ENCODE data around the gene RAB19. TPM values are rescaled to one million over a fixed set of nuclear protein-coding genes. Genes with fewer than 3 reads are reported as not detected.

The RAB19 gene
- total and polyA plus RNA-seq, 2 of the 8 experiments (the other 6 are each of a cell fraction or from before 2014, with no cell fraction given), result 9.8 to 11.0 TPM

- no peak overlapping the region for H2BK15ac ChIP-seq (ENCODE audit: low read length)
- no peak overlapping the region for H2BK20ac ChIP-seq (ENCODE audit: low read length)
- H2AK5ac ChIP-seq (ENCODE audit: low read depth, low read length), result no peak overlapping the region
- H4K5ac ChIP-seq (ENCODE audit: insufficient read length, low read depth, low read length), result no peak overlapping the region
- ChIA-PET POLR2A (ENCODE audit: partially characterized antibody) (no interaction called here), CTCF (ENCODE audit: partially characterized antibody) (interaction anchor here (1.0 to 3.8 kb wide), 3 partner anchors 9 to 67 kb away, joined by 3 to 18 read pairs (median 5); no protein-coding TSS in a partner anchor)
- H3K79me1 ChIP-seq (ENCODE audit: low read depth, low read length), result no peaks in the 10 kb centered on the region
- H2BK5ac ChIP-seq (ENCODE audit: low read depth, low read length), result no peak overlapping the region
- no peak overlapping the region for H2BK120ac ChIP-seq (replicated peaks; ENCODE audit: low read depth, low read length)
- H3K23me2 ChIP-seq (ENCODE audit: low read depth, low read length), result 0 out of 2 replicates have a peak, but pooled peaks cover 1% of the 10 kb centered on the region
- no peak overlapping the region for H3K4me3 ChIP-seq (ENCODE audit: extremely low read depth in 1 of 4, insufficient read depth in 2 of 4, low read depth in 3 of 4, low read length in 4 of 4)
- FAIRE-seq (no peak), DNase-seq (ENCODE audit: low read depth in 1 of 2, low spot score in 2 of 2) (no peak)
- H2AFZ ChIP-seq (ENCODE audit: low read length), result no peak overlapping the region
- H3K23ac ChIP-seq (ENCODE audit: insufficient read length), result no peak overlapping the region
- no peak overlapping the region for H3K14ac ChIP-seq (ENCODE audit: insufficient read length)
- H3K4me2 ChIP-seq (ENCODE audit: insufficient read depth in 1 of 2, low read depth in 2 of 2, low read length in 2 of 2), result no peak overlapping the region
- H3K27me3 ChIP-seq (replicated peaks in 1 of 4; ENCODE audit: control insufficient read depth in 3 of 4, extremely low read depth in 1 of 4, insufficient read depth in 3 of 4, low read length in 3 of 4), result no peaks in the 10 kb centered on the region
- H3K36me3 ChIP-seq (ENCODE audit: control insufficient read depth in 2 of 4, insufficient read depth in 4 of 4, low read length in 3 of 4), result peaks cover 0 to 3% (median 0%) of the 10 kb centered on the region in 4 experiments; a peak in 2 of 8 replicates
- H3K9ac ChIP-seq (replicated peaks in 1 of 4; ENCODE audit: extremely low read depth in 1 of 4, low read depth in 3 of 4, low read length in 3 of 4), result no peak overlapping the region
- TF ChIP-seq ATF3 (IDR thresholded peaks at IDR 0.05; ENCODE audit: insufficient read depth, low read depth, low read length), result no peak
- TF ChIP-seq CTCF (IDR thresholded peaks at IDR 0.05; ENCODE audit: control extremely low read depth in 1 of 3, insufficient read depth in 1 of 3, low read depth in 1 of 3, low read length in 3 of 3), result no peak
- no peak for TF ChIP-seq TBP (IDR thresholded peaks at IDR 0.05; ENCODE audit: low read depth, low read length)
- H2BK12ac ChIP-seq (ENCODE audit: low read depth, low read length), result no peak overlapping the region
- H3K56ac ChIP-seq (replicated peaks; ENCODE audit: insufficient read length, low read depth, low read length), result no peak overlapping the region
- H3K9me3 ChIP-seq (ENCODE audit: insufficient read depth in 2 of 2, low read depth in 1 of 2, low read length in 1 of 2), result no peaks in the 10 kb centered on the region
- WGBS, 2 experiments (ENCODE audit: extremely low coverage in 1 of 2, insufficient coverage in 1 of 2, insufficient read length in 1 of 2, insufficient replicate concordance in 2 of 2, low coverage in 1 of 2, low lambda C conversion rate in 2 of 2, missing lambda C conversion rate in 1 of 2), result 98% methylated on average over 3 of the region's 3 CpGs; no CpG with 5 or more reads in 1 of the 2 experiments
- no peak overlapping the region for H4K91ac ChIP-seq (replicated peaks; ENCODE audit: insufficient read length, low read length)
- no peaks in the 10 kb centered on the region for H3K4me1 ChIP-seq (replicated peaks in 1 of 4; ENCODE audit: control insufficient read depth in 3 of 4, insufficient read depth in 4 of 4, low read length in 3 of 4)
- no peak overlapping the region for H3K4ac ChIP-seq (replicated peaks; ENCODE audit: insufficient read length, low read depth, low read length)
- no peaks in the 10 kb centered on the region for H3K79me2 ChIP-seq (ENCODE audit: control insufficient read depth in 1 of 2, insufficient read depth in 2 of 2, low read length in 2 of 2)
- no peaks in the 10 kb centered on the region for H4K20me1 ChIP-seq (replicated peaks in 1 of 2; ENCODE audit: control insufficient read depth in 1 of 2, insufficient read depth in 2 of 2, low read length in 2 of 2)
- H3K27ac ChIP-seq (ENCODE audit: low read depth, low read length), result no peak overlapping the region
- H3K18ac ChIP-seq (ENCODE audit: extremely low read depth, low read length), result no peak overlapping the region
- H4K8ac ChIP-seq (ENCODE audit: extremely low read depth, insufficient read depth, low read length), result no peak overlapping the region
These were observed 19.6 kb downstream of the RAB19 start for GRCh38 chr7:140423501-140423900.

Measured in H1 (cell line).